SK-N-SH treated with all-trans-retinoic acid at 6 μM for 48 hours (cell line): Measurements from ENCODE around the gene PRORP.
A peak's percentile ranks its signal among the peaks of the same experiment; 100 is the strongest.
"Not testable (repeated sequence)": the region's sequence is repeated elsewhere in the genome, so short reads cannot be mapped to it uniquely, and the experiment has no call there.

Experiments used
- ATAC-seq: fragments of 200-7000 bp; cut with Tn5 transposase; 3 replicates; pipeline ENCODE4 v1.9.1; 2020; ENCODE audit warnings: mild to moderate bottlenecking, moderate library complexity
- ARNTL ChIP-seq: fragments of 450-650 bp; formaldehyde crosslinking; IDR thresholded peaks from 2 replicates; pipeline ENCODE4 v1.5.0; 2020; ENCODE audit warnings: low read depth, mild to moderate bottlenecking, moderate library complexity, borderline replicate concordance
- BACH2 ChIP-seq: fragments of 250-450 bp; sonication (Bioruptor Pico); IDR thresholded peaks from 2 replicates; pipeline ENCODE4 v1.9.0; 2021; ENCODE audit warnings: mild to moderate bottlenecking, borderline replicate concordance
- ESRRG ChIP-seq: fragments of 250-450 bp; sonication (Bioruptor Pico); IDR thresholded peaks from 2 replicates; pipeline ENCODE4 v1.6.1; 2021; ENCODE audit warnings: mild to moderate bottlenecking
- GLIS3 ChIP-seq: fragments of 250-450 bp; sonication (Bioruptor Pico); IDR thresholded peaks from 2 replicates; pipeline ENCODE4 v1.5.0; 2020; ENCODE audit warnings: mild to moderate bottlenecking, moderate library complexity
- ISL1 ChIP-seq: fragments of 250-450 bp; sonication (Bioruptor Pico); IDR thresholded peaks from 2 replicates; pipeline ENCODE4 v2.1.2; 2022; ENCODE audit warnings: mild to moderate bottlenecking, moderate library complexity
- OSR1 ChIP-seq: fragments of 250-450 bp; sonication (Bioruptor Pico); IDR thresholded peaks from 2 replicates; pipeline ENCODE4 v1.8.0; 2022; ENCODE audit warnings: moderate library complexity, mild to moderate bottlenecking, inconsistent platforms
- PPARA ChIP-seq: fragments of 250-450 bp; sonication (Bioruptor Pico); IDR thresholded peaks from 2 replicates; pipeline ENCODE4 v1.5.0; 2020; ENCODE audit warnings: mild to moderate bottlenecking, borderline replicate concordance
- RARB ChIP-seq: fragments of 250-450 bp; sonication (Bioruptor Pico); IDR thresholded peaks from 2 replicates; pipeline ENCODE4 v1.8.0; 2021; ENCODE audit warnings: mild to moderate bottlenecking, moderate library complexity
- TCF4 ChIP-seq: fragments of 250-450 bp; sonication (Bioruptor Pico); IDR thresholded peaks from 2 replicates; pipeline ENCODE4 v1.8.0; 2021; ENCODE audit warnings: mild to moderate bottlenecking, moderate library complexity, borderline replicate concordance
- TOX ChIP-seq: fragments of 250-450 bp; sonication (Bioruptor Pico); IDR thresholded peaks from 2 replicates; pipeline ENCODE4 v1.8.0; 2021; ENCODE audit warnings: mild to moderate bottlenecking, moderate library complexity, borderline replicate concordance
- ZC3H10 ChIP-seq: fragments of 250-450 bp; sonication (Bioruptor Pico); IDR thresholded peaks from 2 replicates; pipeline ENCODE4 v1.5.1; 2021; ENCODE audit warnings: mild to moderate bottlenecking, moderate library complexity
- ZFP3 ChIP-seq: fragments of 250-450 bp; sonication (Bioruptor Pico); IDR thresholded peaks from 2 replicates; pipeline ENCODE4 v1.5.0; 2020; ENCODE audit warnings: mild to moderate bottlenecking, moderate library complexity
- ZFP30 ChIP-seq: fragments of 450-650 bp; formaldehyde crosslinking; IDR thresholded peaks from 2 replicates; pipeline ENCODE4 v1.5.0; 2022; ENCODE audit warnings: mild to moderate bottlenecking, moderate library complexity
- ZNF565 ChIP-seq: fragments of 450-650 bp; formaldehyde crosslinking; conservative IDR thresholded peaks from 2 replicates; pipeline ENCODE4 v1.5.0; 2020; ENCODE audit warnings: low read depth, mild to moderate bottlenecking, moderate library complexity
- ZNF70 ChIP-seq: fragments of 450-650 bp; formaldehyde crosslinking; IDR thresholded peaks from 2 replicates; pipeline ENCODE4 v1.5.0; 2020; ENCODE audit warnings: mild to moderate bottlenecking, moderate library complexity
- ZNF8 ChIP-seq: fragments of 450-650 bp; formaldehyde crosslinking; IDR thresholded peaks from 2 replicates; pipeline ENCODE4 v1.5.0; 2020; ENCODE audit warnings: mild to moderate bottlenecking, moderate library complexity
- TF ChIP-seq, protein P1 (sequence below): fragments of 250-450 bp; sonication (Bioruptor Pico); IDR thresholded peaks from 2 replicates; pipeline ENCODE4 v1.8.0; 2021; ENCODE audit warnings: low read depth, mild to moderate bottlenecking, moderate library complexity, borderline replicate concordance
- TF ChIP-seq, protein P2 (sequence below): fragments of 250-450 bp; sonication (Bioruptor Pico); IDR thresholded peaks from 2 replicates; pipeline ENCODE4 v1.5.1; 2020; ENCODE audit warnings: low read depth, mild to moderate bottlenecking, moderate library complexity
- TF ChIP-seq, protein P3 (sequence below): fragments of 250-450 bp; sonication (Bioruptor Pico); IDR thresholded peaks from 2 replicates; pipeline ENCODE4 v1.5.0; 2020; ENCODE audit warnings: mild to moderate bottlenecking, moderate library complexity
- TF ChIP-seq, protein P4 (sequence below): fragments of 250-450 bp; sonication (Bioruptor Pico); IDR thresholded peaks from 2 replicates; pipeline ENCODE4 v1.8.0; 2020; ENCODE audit warnings: mild to moderate bottlenecking, moderate library complexity, borderline replicate concordance
- TF ChIP-seq, protein P5 (sequence below): fragments of 250-450 bp; sonication (Bioruptor Pico); IDR thresholded peaks from 2 replicates; pipeline ENCODE4 v1.5.1; 2021; ENCODE audit warnings: mild to moderate bottlenecking, moderate library complexity

Gene PRORP

DNA sequence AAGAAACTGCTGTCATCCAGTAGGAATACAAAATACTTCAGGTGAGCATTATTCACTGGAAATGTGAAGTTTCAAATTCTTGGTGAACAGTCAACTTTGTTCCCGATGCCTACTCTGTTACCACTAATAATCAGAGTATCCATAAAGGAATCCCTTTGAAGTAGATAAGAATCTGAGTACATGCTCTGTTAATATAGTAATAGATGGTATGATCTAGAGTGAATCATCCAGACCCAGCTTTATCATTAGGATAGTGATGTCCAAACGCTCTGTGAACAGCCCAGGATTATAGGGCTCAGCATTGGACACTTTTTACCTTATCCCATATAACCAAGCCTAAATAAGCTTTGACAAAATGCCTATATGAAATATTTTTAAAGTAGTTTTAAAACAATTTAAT, 33.8 kb upstream of the PRORP start:
- TF ChIP-seq ESRRG (CRISPR knock-in tag): no peak
- TF ChIP-seq, protein P1, sequence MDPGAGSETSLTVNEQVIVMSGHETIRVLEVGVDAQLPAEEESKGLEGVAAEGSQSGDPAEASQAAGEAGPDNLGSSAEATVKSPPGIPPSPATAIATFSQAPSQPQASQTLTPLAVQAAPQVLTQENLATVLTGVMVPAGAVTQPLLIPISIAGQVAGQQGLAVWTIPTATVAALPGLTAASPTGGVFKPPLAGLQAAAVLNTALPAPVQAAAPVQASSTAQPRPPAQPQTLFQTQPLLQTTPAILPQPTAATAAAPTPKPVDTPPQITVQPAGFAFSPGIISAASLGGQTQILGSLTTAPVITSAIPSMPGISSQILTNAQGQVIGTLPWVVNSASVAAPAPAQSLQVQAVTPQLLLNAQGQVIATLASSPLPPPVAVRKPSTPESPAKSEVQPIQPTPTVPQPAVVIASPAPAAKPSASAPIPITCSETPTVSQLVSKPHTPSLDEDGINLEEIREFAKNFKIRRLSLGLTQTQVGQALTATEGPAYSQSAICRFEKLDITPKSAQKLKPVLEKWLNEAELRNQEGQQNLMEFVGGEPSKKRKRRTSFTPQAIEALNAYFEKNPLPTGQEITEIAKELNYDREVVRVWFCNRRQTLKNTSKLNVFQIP (CRISPR knock-in tag): no peak
- no peak for TF ChIP-seq TOX (CRISPR knock-in tag)
- TF ChIP-seq, protein P2, sequence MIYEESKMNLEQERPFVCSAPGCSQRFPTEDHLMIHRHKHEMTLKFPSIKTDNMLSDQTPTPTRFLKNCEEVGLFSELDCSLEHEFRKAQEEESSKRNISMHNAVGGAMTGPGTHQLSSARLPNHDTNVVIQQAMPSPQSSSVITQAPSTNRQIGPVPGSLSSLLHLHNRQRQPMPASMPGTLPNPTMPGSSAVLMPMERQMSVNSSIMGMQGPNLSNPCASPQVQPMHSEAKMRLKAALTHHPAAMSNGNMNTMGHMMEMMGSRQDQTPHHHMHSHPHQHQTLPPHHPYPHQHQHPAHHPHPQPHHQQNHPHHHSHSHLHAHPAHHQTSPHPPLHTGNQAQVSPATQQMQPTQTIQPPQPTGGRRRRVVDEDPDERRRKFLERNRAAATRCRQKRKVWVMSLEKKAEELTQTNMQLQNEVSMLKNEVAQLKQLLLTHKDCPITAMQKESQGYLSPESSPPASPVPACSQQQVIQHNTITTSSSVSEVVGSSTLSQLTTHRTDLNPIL: no peak
- no peak for TF ChIP-seq ZNF8
- TF ChIP-seq, protein P3, sequence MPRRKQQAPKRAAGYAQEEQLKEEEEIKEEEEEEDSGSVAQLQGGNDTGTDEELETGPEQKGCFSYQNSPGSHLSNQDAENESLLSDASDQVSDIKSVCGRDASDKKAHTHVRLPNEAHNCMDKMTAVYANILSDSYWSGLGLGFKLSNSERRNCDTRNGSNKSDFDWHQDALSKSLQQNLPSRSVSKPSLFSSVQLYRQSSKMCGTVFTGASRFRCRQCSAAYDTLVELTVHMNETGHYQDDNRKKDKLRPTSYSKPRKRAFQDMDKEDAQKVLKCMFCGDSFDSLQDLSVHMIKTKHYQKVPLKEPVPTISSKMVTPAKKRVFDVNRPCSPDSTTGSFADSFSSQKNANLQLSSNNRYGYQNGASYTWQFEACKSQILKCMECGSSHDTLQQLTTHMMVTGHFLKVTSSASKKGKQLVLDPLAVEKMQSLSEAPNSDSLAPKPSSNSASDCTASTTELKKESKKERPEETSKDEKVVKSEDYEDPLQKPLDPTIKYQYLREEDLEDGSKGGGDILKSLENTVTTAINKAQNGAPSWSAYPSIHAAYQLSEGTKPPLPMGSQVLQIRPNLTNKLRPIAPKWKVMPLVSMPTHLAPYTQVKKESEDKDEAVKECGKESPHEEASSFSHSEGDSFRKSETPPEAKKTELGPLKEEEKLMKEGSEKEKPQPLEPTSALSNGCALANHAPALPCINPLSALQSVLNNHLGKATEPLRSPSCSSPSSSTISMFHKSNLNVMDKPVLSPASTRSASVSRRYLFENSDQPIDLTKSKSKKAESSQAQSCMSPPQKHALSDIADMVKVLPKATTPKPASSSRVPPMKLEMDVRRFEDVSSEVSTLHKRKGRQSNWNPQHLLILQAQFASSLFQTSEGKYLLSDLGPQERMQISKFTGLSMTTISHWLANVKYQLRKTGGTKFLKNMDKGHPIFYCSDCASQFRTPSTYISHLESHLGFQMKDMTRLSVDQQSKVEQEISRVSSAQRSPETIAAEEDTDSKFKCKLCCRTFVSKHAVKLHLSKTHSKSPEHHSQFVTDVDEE (CRISPR knock-in tag): no peak
- no peak for TF ChIP-seq GLIS3
- no peak for TF ChIP-seq ZNF565 (CRISPR knock-in tag)
- no peak for TF ChIP-seq BACH2
- TF ChIP-seq, protein P4, sequence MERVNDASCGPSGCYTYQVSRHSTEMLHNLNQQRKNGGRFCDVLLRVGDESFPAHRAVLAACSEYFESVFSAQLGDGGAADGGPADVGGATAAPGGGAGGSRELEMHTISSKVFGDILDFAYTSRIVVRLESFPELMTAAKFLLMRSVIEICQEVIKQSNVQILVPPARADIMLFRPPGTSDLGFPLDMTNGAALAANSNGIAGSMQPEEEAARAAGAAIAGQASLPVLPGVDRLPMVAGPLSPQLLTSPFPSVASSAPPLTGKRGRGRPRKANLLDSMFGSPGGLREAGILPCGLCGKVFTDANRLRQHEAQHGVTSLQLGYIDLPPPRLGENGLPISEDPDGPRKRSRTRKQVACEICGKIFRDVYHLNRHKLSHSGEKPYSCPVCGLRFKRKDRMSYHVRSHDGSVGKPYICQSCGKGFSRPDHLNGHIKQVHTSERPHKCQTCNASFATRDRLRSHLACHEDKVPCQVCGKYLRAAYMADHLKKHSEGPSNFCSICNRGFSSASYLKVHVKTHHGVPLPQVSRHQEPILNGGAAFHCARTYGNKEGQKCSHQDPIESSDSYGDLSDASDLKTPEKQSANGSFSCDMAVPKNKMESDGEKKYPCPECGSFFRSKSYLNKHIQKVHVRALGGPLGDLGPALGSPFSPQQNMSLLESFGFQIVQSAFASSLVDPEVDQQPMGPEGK: no peak
- no peak for TF ChIP-seq TCF4 (CRISPR knock-in tag)
- TF ChIP-seq ISL1 (CRISPR knock-in tag): no peak
- no peak for TF ChIP-seq ZNF70 (CRISPR knock-in tag)
- TF ChIP-seq OSR1: no peak
- no peak for TF ChIP-seq ZFP3 (CRISPR knock-in tag)
- no peak for TF ChIP-seq ZC3H10 (CRISPR knock-in tag)
- no peak for TF ChIP-seq ZFP30
- peak; percentile 53 for ATAC-seq

DNA sequence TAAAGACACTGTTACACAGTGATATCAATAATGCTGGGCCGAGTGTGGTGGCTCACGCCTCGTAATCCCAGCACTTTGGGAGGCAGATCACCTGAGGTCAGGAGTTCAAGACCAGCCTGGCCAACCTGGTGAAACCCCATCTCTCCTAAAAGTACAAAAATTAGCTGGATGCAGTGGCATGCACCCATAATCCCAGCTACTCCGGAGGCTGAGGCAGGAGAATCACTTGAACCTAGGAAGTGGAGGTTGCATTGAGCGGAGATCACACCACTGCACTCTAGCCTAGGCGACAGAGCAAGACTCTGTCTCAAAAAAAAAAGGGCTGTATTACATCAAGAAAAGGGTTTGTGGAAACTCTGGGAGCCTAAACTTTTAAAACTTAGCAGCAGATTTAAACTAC, 27.7 kb upstream of the PRORP start:
- not testable (repeated sequence) for ATAC-seq

DNA sequence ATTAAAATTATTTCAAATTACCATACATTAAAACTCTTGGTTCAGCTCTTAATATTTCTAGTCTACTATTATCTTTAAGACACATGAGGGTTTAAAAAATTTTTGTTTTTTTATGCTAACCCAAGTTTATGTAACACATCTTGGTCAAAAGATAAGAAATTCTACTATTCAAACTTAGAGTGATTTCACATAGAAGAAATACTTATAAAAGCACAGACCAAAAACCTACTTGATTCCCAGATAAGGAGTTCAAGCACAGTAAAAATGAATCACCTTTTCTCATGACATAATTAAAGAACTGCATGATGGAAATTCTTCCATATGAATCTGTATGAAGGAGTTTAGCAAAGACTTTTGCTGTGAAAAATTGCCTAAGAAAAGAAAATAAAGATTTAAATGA, 14.5 kb upstream of the PRORP start:
- no peak for TF ChIP-seq PPARA (CRISPR knock-in tag)
- TF ChIP-seq, protein P4: no peak
- no peak for TF ChIP-seq ZFP3 (CRISPR knock-in tag)
- TF ChIP-seq, protein P5, sequence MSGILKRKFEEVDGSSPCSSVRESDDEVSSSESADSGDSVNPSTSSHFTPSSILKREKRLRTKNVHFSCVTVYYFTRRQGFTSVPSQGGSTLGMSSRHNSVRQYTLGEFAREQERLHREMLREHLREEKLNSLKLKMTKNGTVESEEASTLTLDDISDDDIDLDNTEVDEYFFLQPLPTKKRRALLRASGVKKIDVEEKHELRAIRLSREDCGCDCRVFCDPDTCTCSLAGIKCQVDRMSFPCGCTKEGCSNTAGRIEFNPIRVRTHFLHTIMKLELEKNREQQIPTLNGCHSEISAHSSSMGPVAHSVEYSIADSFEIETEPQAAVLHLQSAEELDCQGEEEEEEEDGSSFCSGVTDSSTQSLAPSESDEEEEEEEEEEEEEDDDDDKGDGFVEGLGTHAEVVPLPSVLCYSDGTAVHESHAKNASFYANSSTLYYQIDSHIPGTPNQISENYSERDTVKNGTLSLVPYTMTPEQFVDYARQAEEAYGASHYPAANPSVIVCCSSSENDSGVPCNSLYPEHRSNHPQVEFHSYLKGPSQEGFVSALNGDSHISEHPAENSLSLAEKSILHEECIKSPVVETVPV (CRISPR knock-in tag): no peak
- no peak for ATAC-seq

DNA sequence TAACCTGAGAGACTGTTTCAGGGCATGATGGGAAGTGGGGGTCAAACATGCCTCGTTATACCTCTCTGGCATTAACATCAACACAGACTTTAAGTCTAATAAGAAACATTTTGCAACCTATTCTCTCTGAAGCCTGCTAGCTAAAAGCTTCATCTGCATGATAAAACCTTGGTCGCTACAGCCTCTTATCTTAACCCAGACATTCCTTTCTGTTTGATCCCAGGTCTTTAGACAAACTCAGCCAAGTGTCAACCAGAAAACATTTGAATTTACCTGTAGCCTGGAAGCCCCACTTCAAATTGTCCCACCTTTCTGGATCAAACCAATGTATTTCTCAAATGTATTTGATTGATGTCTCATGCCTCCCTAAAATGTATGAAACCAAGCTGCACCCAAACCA, 9.7 kb upstream of the PRORP start:
- TF ChIP-seq ARNTL: no peak
- TF ChIP-seq GLIS3: no peak
- no peak for TF ChIP-seq ESRRG (CRISPR knock-in tag)
- TF ChIP-seq, protein P4: no peak
- no peak for TF ChIP-seq RARB
- TF ChIP-seq ZFP3 (CRISPR knock-in tag): no peak
- ATAC-seq: no peak
